SK-N-SH (cell line): ENCODE measurements around the gene IL18RAP. TPM values are rescaled to one million over a fixed set of nuclear protein-coding genes. Genes with fewer than 3 reads are reported as not detected.

Experiments
- CTCF ChIA-PET: fragments of 300-600, 350-600 bp; formaldehyde crosslinking; extraction: SDS; loops from one replicate; lab custom pipeline; 2021; lab: Yijun Ruan, JAX
- POLR2A ChIA-PET: fragments of 350-600 bp; sonication (Branson Sonifier 250); formaldehyde crosslinking; extraction: SDS; loops from one replicate; lab custom pipeline; 2020; ENCODE audit warnings: antibody characterized with exemption, inconsistent platforms; lab: Yijun Ruan, JAX
- DNase-seq: peaks from one replicate; pipeline ENCODE4 v3.0.0; 2012
- H2AFZ ChIP-seq: fragments of 200-600 bp; sonication (generic); 2 replicates; pipeline ENCODE4 v1.8.1; 2016; ENCODE audit warnings: antibody characterized with exemption, mild to moderate bottlenecking, low read depth
- H3F3A ChIP-seq: fragments of 200-600 bp; sonication (generic); replicated peaks from 2 replicates; pipeline ENCODE3; 2016; ENCODE audit warnings: antibody characterized with exemption, mild to moderate bottlenecking; ENCODE audit not compliant: insufficient read depth
- H3K27ac ChIP-seq, 2 experiments: fragments of 200-500 bp in 1 of 2; fragments of 200-600 bp in 1 of 2; sonication (Bioruptor generic) in 1 of 2; sonication (generic), shearing (Covaris generic) in 1 of 2; 2 replicates each; pipeline versions ENCODE4 v1.5.1 to v1.6.1; 2014 to 2016; ENCODE audit warnings: low read depth in 2 of 2, inconsistent platforms in 1 of 2, low read length in 1 of 2, mild to moderate bottlenecking in 1 of 2, mixed read lengths in 1 of 2
- H3K27me3 ChIP-seq: fragments of 200-600 bp; sonication (generic), shearing (Covaris generic); 2 replicates; pipeline ENCODE4 v1.6.1; 2016; ENCODE audit warnings: mixed run types; ENCODE audit not compliant: insufficient read depth
- H3K36me3 ChIP-seq, 2 experiments: fragments of 200-500 bp in 1 of 2; fragments of 200-600 bp in 1 of 2; sonication (Bioruptor generic) in 1 of 2; sonication (generic) in 1 of 2; replicated peaks in 1 of 2; 2 replicates each; pipeline versions ENCODE3 to v1.5.1; 2014 to 2016; ENCODE audit warnings: low read length in 1 of 2, mild to moderate bottlenecking in 1 of 2; ENCODE audit not compliant: insufficient read depth in 2 of 2, control insufficient read depth in 1 of 2
- H3K4me1 ChIP-seq, 2 experiments: fragments of 200-500 bp in 1 of 2; fragments of 200-600 bp in 1 of 2; sonication (Bioruptor generic) in 1 of 2; sonication (generic), shearing (Covaris generic) in 1 of 2; 2 replicates each; pipeline versions ENCODE4 v1.5.1 to v1.6.1; 2014 to 2016; ENCODE audit warnings: low read depth in 1 of 2, low read length in 1 of 2, mixed run types in 1 of 2; ENCODE audit not compliant: insufficient read depth in 2 of 2, control insufficient read depth in 1 of 2
- H3K4me2 ChIP-seq: fragments of 200-600 bp; sonication (generic), shearing (Covaris generic); 2 replicates; pipeline ENCODE4 v1.6.1; 2017; ENCODE audit warnings: mixed run types
- H3K4me3 ChIP-seq, 2 experiments: fragments of 200-500 bp in 1 of 2; fragments of 200-600 bp in 1 of 2; sonication (Bioruptor generic) in 1 of 2; sonication (generic), shearing (Covaris generic) in 1 of 2; 2 replicates each; pipeline versions ENCODE4 v1.5.1 to v1.8.1; 2014 to 2016; ENCODE audit warnings: low read depth in 2 of 2, inconsistent platforms in 1 of 2, low read length in 1 of 2, mild to moderate bottlenecking in 1 of 2, mixed read lengths in 1 of 2, moderate library complexity in 1 of 2
- H3K79me2 ChIP-seq: fragments of 200-600 bp; sonication (generic); 2 replicates; pipeline ENCODE4 v1.8.1; 2017; ENCODE audit warnings: mild to moderate bottlenecking; ENCODE audit not compliant: insufficient read depth
- H3K9ac ChIP-seq: fragments of 200-600 bp; sonication (generic); 2 replicates; pipeline ENCODE4 v1.6.1; 2017; ENCODE audit warnings: mixed run types
- H3K9me2 ChIP-seq: fragments of 200-600 bp; sonication (generic); 2 replicates; pipeline ENCODE4 v1.6.1; 2017; ENCODE audit warnings: mixed run types
- H3K9me3 ChIP-seq: fragments of 200-600 bp; sonication (generic); 2 replicates; pipeline ENCODE4 v1.6.1; 2017; ENCODE audit warnings: mixed run types, mild to moderate bottlenecking, moderate library complexity
- H4K20me1 ChIP-seq: fragments of 200-600 bp; sonication (generic); 2 replicates; pipeline ENCODE4 v1.6.1; 2017; ENCODE audit warnings: mild to moderate bottlenecking, mixed run types; ENCODE audit not compliant: insufficient read depth
- ELF1 ChIP-seq: IDR thresholded peaks from 2 replicates; pipeline ENCODE4 v1.4.0; 2012
- EP300 ChIP-seq, 2 experiments: IDR thresholded peaks; 2 replicates each; pipeline versions ENCODE4 v1.4.0 to v1.6.1; 2012; ENCODE audit warnings: borderline replicate concordance in 1 of 2, low read depth in 1 of 2, low read length in 1 of 2
- EZH2phosphoT487 ChIP-seq: fragments of 200-600 bp; sonication (generic); IDR thresholded peaks from 2 replicates; pipeline ENCODE4 v1.6.1; 2017; ENCODE audit warnings: low read depth, mixed run types, mild to moderate bottlenecking, antibody characterized with exemption, moderate library complexity, borderline replicate concordance
- FOSL2 ChIP-seq: IDR thresholded peaks from 2 replicates; pipeline ENCODE4 v1.4.0; 2012; ENCODE audit warnings: low read depth, mild to moderate bottlenecking, moderate library complexity, borderline replicate concordance
- FOXJ3 ChIP-seq: sonication (generic); formaldehyde crosslinking; IDR thresholded peaks from 2 replicates; pipeline ENCODE4 v1.5.1; 2020; ENCODE audit warnings: mild to moderate bottlenecking, missing genetic modification reagents
- FOXM1 ChIP-seq: IDR thresholded peaks from 2 replicates; pipeline ENCODE4 v1.4.0; 2012; ENCODE audit warnings: low read depth, mild to moderate bottlenecking
- GABPA ChIP-seq: IDR thresholded peaks from 2 replicates; pipeline ENCODE4 v1.4.0; 2012; ENCODE audit warnings: low read depth, mild to moderate bottlenecking
- GATA2 ChIP-seq: sonication (generic); formaldehyde crosslinking; IDR thresholded peaks from 2 replicates; pipeline ENCODE4 v1.5.0; 2020; ENCODE audit warnings: mild to moderate bottlenecking, missing genetic modification reagents
- JUND ChIP-seq: IDR thresholded peaks from 2 replicates; pipeline ENCODE4 v1.4.0; 2012
- MEF2A ChIP-seq: IDR thresholded peaks from 2 replicates; pipeline ENCODE4 v1.4.0; 2012; ENCODE audit warnings: low read depth, borderline replicate concordance
- MXI1 ChIP-seq: IDR thresholded peaks from 2 replicates; pipeline ENCODE4 v1.6.1; 2012; ENCODE audit warnings: mild to moderate bottlenecking, low read depth, low read length, improper control_type of control experiment
- NRF1 ChIP-seq: IDR thresholded peaks from 2 replicates; pipeline ENCODE4 v1.6.1; 2012; ENCODE audit warnings: low read depth, mild to moderate bottlenecking, low read length
- RCOR1 ChIP-seq: fragments of 150-350 bp; IDR thresholded peaks from 2 replicates; pipeline ENCODE4 v1.6.1; 2017; ENCODE audit warnings: antibody characterized with exemption, low read length
- RFX5 ChIP-seq: IDR thresholded peaks from 2 replicates; pipeline ENCODE4 v1.6.1; 2012; ENCODE audit warnings: mild to moderate bottlenecking, improper control_type of control experiment, low read length
- RXRA ChIP-seq: IDR thresholded peaks from 2 replicates; pipeline ENCODE4 v1.4.0; 2012; ENCODE audit warnings: low read depth, mild to moderate bottlenecking, borderline replicate concordance
- USF1 ChIP-seq: IDR thresholded peaks from 2 replicates; pipeline ENCODE4 v1.4.0; 2012; ENCODE audit warnings: low read depth, borderline replicate concordance
- YY1 ChIP-seq: IDR thresholded peaks from 2 replicates; pipeline ENCODE4 v1.4.0; 2012; ENCODE audit warnings: low read depth, mild to moderate bottlenecking
- WGBS: methylation state at CpG from one replicate; pipeline ENCODE4 v1.1.6; 2017; ENCODE audit warnings: low lambda C conversion rate; 5-methylcytosine and 5-hydroxymethylcytosine counted together
- polyA plus RNA-seq, 3 experiments: library from polyadenylated mRNA; depleted of rRNA; stranded (reverse); fragments of >200 nt; gene quantifications; 2 replicates each; pipeline ENCODE4 v1.2.3, GENCODE V29; 2012
- TF ChIP-seq, protein P1 (sequence below): fragments of 150-350 bp; IDR thresholded peaks from 2 replicates; pipeline ENCODE4 v1.6.1; 2017; ENCODE audit warnings: antibody characterized with exemption, low read length, low read depth, borderline replicate concordance
- TF ChIP-seq, protein P2 (sequence below): IDR thresholded peaks from 2 replicates; pipeline ENCODE4 v1.6.1; 2012; ENCODE audit warnings: mild to moderate bottlenecking, low read depth, low read length, moderate library complexity
- TF ChIP-seq, protein P3 (sequence below): IDR thresholded peaks from 2 replicates; pipeline ENCODE4; 2012

Gene IL18RAP
- polyA plus RNA-seq, 1 of the 3 experiments (the other 2 are of a cell fraction), result not detected

DNA sequence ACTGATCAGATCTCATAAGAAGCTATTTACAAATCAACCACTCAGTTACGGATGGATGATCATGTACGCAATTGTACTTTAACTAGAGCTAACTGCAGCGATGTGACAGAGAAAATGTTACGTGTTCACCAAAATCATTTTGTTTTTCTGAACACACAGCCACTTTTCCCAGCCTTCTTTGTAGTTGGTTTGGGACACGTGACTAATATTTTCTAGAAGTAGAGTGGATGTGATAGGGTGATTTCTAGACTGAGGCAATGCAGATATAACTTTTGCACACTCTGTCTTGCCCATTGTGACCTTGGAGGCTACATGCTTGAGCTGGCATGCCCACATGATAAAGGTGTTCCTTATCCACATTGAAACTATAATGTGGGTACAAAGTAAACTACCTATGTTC is 40.2 kb downstream of the IL18RAP start:
- H3K9ac ChIP-seq, result no peak overlapping the region
- POLR2A ChIA-PET, result no interaction called here
- H3K4me3 ChIP-seq, result no peak overlapping the region
- no peaks in the 10 kb centered on the region for H4K20me1 ChIP-seq
- H3K79me2 ChIP-seq, result no peaks in the 10 kb centered on the region
- no peak overlapping the region for H3K4me2 ChIP-seq
- H3K9me2 ChIP-seq, result no peaks in the 10 kb centered on the region
- no peaks in the 10 kb centered on the region for H3K4me1 ChIP-seq
- no peaks in the 10 kb centered on the region for H3K36me3 ChIP-seq
- H2AFZ ChIP-seq, result no peak overlapping the region
- TF ChIP-seq USF1 (no peak), ELF1 (no peak), FOSL2 (no peak), YY1 (no peak), EZH2phosphoT487 (no peak), NRF1 (no peak), RCOR1 (no peak), FOXM1 (no peak), FOXJ3 (CRISPR knock-in tag) (no peak)
- TF ChIP-seq, protein P1, sequence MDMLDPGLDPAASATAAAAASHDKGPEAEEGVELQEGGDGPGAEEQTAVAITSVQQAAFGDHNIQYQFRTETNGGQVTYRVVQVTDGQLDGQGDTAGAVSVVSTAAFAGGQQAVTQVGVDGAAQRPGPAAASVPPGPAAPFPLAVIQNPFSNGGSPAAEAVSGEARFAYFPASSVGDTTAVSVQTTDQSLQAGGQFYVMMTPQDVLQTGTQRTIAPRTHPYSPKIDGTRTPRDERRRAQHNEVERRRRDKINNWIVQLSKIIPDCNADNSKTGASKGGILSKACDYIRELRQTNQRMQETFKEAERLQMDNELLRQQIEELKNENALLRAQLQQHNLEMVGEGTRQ, result no peak
- TF ChIP-seq, protein P2, sequence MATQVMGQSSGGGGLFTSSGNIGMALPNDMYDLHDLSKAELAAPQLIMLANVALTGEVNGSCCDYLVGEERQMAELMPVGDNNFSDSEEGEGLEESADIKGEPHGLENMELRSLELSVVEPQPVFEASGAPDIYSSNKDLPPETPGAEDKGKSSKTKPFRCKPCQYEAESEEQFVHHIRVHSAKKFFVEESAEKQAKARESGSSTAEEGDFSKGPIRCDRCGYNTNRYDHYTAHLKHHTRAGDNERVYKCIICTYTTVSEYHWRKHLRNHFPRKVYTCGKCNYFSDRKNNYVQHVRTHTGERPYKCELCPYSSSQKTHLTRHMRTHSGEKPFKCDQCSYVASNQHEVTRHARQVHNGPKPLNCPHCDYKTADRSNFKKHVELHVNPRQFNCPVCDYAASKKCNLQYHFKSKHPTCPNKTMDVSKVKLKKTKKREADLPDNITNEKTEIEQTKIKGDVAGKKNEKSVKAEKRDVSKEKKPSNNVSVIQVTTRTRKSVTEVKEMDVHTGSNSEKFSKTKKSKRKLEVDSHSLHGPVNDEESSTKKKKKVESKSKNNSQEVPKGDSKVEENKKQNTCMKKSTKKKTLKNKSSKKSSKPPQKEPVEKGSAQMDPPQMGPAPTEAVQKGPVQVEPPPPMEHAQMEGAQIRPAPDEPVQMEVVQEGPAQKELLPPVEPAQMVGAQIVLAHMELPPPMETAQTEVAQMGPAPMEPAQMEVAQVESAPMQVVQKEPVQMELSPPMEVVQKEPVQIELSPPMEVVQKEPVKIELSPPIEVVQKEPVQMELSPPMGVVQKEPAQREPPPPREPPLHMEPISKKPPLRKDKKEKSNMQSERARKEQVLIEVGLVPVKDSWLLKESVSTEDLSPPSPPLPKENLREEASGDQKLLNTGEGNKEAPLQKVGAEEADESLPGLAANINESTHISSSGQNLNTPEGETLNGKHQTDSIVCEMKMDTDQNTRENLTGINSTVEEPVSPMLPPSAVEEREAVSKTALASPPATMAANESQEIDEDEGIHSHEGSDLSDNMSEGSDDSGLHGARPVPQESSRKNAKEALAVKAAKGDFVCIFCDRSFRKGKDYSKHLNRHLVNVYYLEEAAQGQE, result no peak
- no peaks in the 10 kb centered on the region for H3F3A ChIP-seq
- H3K27ac ChIP-seq, result no peak overlapping the region
- H3K27me3 ChIP-seq, result peaks cover 9% of the 10 kb centered on the region
- CTCF ChIA-PET, result interaction anchor here (1.8 to 2.3 kb wide), 2 partner anchors 9 to 152 kb away, joined by 5 to 13 read pairs; partner anchors contain the start of gene SLC9A4
- no peak for DNase-seq
- WGBS, result 21% methylated on average over 5 of the region's 5 CpGs
- H3K9me3 ChIP-seq, result no peaks in the 10 kb centered on the region

GRCh38 chr2:102470168-102470567 is 47.2 kb downstream of the IL18RAP start:
- Histone ChIP-seq H3K9ac (no peak overlapping the region), H2AFZ (no peak overlapping the region), H3K4me1 (no peaks in the 10 kb centered on the region), H3K27me3 (no peaks in the 10 kb centered on the region), H3F3A (no peaks in the 10 kb centered on the region), H3K4me3 (no peak overlapping the region), H3K9me2 (no peaks in the 10 kb centered on the region), H3K27ac (no peak overlapping the region), H3K9me3 (peaks cover 9% of the 10 kb centered on the region), H3K79me2 (no peaks in the 10 kb centered on the region), H3K36me3 (no peaks in the 10 kb centered on the region), H3K4me2 (no peak overlapping the region), H4K20me1 (no peaks in the 10 kb centered on the region)
- DNase-seq, result no peak
- 4% methylated on average over 1 of the region's 1 CpG for WGBS
- ChIA-PET CTCF (interaction anchor here (1.8 kb wide), 1 partner anchor 27 kb away, joined by 4 read pairs; no protein-coding TSS in a partner anchor), POLR2A (no interaction called here)
- TF ChIP-seq JUND, result no peak
- no peak for TF ChIP-seq ELF1
- no peak for TF ChIP-seq MXI1
- no peak for TF ChIP-seq EP300 (IDR thresholded peaks at IDR 0.05; ENCODE audit: borderline replicate concordance in 1 of 2, low read depth in 1 of 2, low read length in 1 of 2)
- no peak for TF ChIP-seq YY1
- TF ChIP-seq GABPA, result no peak
- no peak for TF ChIP-seq RXRA
- no peak for TF ChIP-seq GATA2 (CRISPR knock-in tag)
- TF ChIP-seq RCOR1, result no peak
- TF ChIP-seq, protein P3, sequence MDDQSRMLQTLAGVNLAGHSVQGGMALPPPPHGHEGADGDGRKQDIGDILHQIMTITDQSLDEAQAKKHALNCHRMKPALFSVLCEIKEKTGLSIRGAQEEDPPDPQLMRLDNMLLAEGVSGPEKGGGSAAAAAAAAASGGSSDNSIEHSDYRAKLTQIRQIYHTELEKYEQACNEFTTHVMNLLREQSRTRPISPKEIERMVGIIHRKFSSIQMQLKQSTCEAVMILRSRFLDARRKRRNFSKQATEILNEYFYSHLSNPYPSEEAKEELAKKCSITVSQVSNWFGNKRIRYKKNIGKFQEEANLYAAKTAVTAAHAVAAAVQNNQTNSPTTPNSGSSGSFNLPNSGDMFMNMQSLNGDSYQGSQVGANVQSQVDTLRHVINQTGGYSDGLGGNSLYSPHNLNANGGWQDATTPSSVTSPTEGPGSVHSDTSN, result no peak
- no peak for TF ChIP-seq FOSL2
- TF ChIP-seq MEF2A, result no peak
- TF ChIP-seq RFX5, result no peak
